ENCODE measurements around the gene TRAFD1. TPM values are rescaled to one million over a fixed set of nuclear protein-coding genes. Genes with fewer than 3 reads are reported as not detected.
"Not testable (repeated sequence)": the region's sequence is repeated elsewhere in the genome, so short reads cannot be mapped to it uniquely, and the experiment has no call there.

The TRAFD1 gene
- total and polyA plus RNA-seq, 2 donors (not counting 3 experiments of a cell fraction or from before 2014, with no cell fraction given) = 20.3 to 24.9 TPM

DNA sequence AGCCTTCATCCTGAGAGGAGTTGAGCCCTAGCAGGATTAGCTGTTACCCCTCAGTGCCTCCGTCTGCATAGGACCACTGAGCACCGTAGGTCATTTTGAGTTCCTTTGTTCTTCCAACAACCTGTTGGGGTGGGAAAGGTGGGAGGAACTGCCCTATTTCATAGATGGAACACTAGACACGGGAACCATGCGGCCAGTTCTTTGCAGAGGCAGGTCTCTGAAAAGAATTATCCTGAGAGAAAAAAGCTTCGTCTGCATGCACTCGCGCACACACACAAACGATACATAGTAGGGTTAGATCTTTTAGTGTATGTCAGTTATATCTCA, 28.5 kb downstream of the TRAFD1 start:
- H3K4me1 ChIP-seq (ENCODE audit: control insufficient read depth, extremely low read depth, insufficient read depth, low read length) = no peaks in the 10 kb centered on the region
- ChIA-PET CTCF (interaction anchor here (1.1 kb wide), 1 partner anchor 209 kb away, joined by 3 read pairs; no protein-coding TSS in a partner anchor), POLR2A (no interaction called here)
- H3K9me1 ChIP-seq (replicated peaks; ENCODE audit: control insufficient read depth, extremely low read depth, insufficient read depth, low read length) = no peaks in the 10 kb centered on the region
- H4K20me1 ChIP-seq (replicated peaks; ENCODE audit: control insufficient read depth, extremely low read depth, insufficient read depth, low read length) = no peaks in the 10 kb centered on the region
- peaks cover 12 to 21% of the 10 kb centered on the region in 2 experiments for H3K36me3 ChIP-seq (ENCODE audit: control insufficient read depth in 2 of 2, extremely low read depth in 1 of 2, insufficient read depth in 2 of 2, low read length in 2 of 2)
- no TSS peak for BruUV-seq (replicated peaks)
- TF ChIP-seq, protein P1, sequence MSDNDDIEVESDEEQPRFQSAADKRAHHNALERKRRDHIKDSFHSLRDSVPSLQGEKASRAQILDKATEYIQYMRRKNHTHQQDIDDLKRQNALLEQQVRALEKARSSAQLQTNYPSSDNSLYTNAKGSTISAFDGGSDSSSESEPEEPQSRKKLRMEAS (IDR thresholded peaks at IDR 0.05; ENCODE audit: insufficient read depth, insufficient read length) = no peak
- TF ChIP-seq JUN (IDR thresholded peaks at IDR 0.05; ENCODE audit: borderline replicate concordance, insufficient read depth, insufficient read length, low read depth) (no peak), MYC (IDR thresholded peaks at IDR 0.05; ENCODE audit: low read depth, low read length) (no peak), POLR2AphosphoS5 (IDR thresholded peaks at IDR 0.05; ENCODE audit: insufficient read depth, low read depth, low read length) (no peak), GATA2 (IDR thresholded peaks at IDR 0.05; ENCODE audit: insufficient read depth, insufficient read length, low read depth, low read length) (no peak), FOS (IDR thresholded peaks at IDR 0.05; ENCODE audit: borderline replicate concordance, insufficient read depth, low read length) (no peak), EZH2 (IDR thresholded peaks at IDR 0.05; ENCODE audit: borderline replicate concordance, low read depth, low read length, severe bottlenecking) (no peak)
- TF ChIP-seq, protein P2, sequence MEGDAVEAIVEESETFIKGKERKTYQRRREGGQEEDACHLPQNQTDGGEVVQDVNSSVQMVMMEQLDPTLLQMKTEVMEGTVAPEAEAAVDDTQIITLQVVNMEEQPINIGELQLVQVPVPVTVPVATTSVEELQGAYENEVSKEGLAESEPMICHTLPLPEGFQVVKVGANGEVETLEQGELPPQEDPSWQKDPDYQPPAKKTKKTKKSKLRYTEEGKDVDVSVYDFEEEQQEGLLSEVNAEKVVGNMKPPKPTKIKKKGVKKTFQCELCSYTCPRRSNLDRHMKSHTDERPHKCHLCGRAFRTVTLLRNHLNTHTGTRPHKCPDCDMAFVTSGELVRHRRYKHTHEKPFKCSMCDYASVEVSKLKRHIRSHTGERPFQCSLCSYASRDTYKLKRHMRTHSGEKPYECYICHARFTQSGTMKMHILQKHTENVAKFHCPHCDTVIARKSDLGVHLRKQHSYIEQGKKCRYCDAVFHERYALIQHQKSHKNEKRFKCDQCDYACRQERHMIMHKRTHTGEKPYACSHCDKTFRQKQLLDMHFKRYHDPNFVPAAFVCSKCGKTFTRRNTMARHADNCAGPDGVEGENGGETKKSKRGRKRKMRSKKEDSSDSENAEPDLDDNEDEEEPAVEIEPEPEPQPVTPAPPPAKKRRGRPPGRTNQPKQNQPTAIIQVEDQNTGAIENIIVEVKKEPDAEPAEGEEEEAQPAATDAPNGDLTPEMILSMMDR (IDR thresholded peaks at IDR 0.05; ENCODE audit: extremely low read depth in 1 of 2, insufficient read depth in 1 of 2, low read depth in 1 of 2, low read length in 2 of 2) = no peak
- DNase-seq (ENCODE audit: low read depth, low spot score) (no peak), FAIRE-seq (no peak)
- H2AFZ ChIP-seq (ENCODE audit: low read depth, low read length) = no peak overlapping the region
- dilution Hi-C loops (cut with MboI; ENCODE audit: extremely low pct_ligation_motif_present, low sequenced_read_pairs) = no loop called here
- H3K9me3 ChIP-seq (replicated peaks; ENCODE audit: control insufficient read depth, insufficient read depth, low read length) = no peaks in the 10 kb centered on the region
- H3K9ac ChIP-seq (replicated peaks; ENCODE audit: extremely low read depth, insufficient read depth, low read length) = no peak overlapping the region
- H3K27me3 ChIP-seq (ENCODE audit: control insufficient read depth in 2 of 2, insufficient read depth in 2 of 2, low read length in 2 of 2) = no peaks in the 10 kb centered on the region
- H3K4me2 ChIP-seq (ENCODE audit: insufficient read depth, low read length) = no peak overlapping the region
- no peak overlapping the region for H3K27ac ChIP-seq (ENCODE audit: insufficient read depth, low read depth, low read length)
- intact Hi-C loops (cut with micrococcal nuclease) = no loop called here
- H3K4me3 ChIP-seq (replicated peaks in 1 of 3; ENCODE audit: insufficient read depth in 1 of 3, low read depth in 1 of 3, low read length in 3 of 3) = no peak overlapping the region
- no peaks in the 10 kb centered on the region for H3K79me2 ChIP-seq (ENCODE audit: control insufficient read depth, insufficient read depth, low read length)

DNA sequence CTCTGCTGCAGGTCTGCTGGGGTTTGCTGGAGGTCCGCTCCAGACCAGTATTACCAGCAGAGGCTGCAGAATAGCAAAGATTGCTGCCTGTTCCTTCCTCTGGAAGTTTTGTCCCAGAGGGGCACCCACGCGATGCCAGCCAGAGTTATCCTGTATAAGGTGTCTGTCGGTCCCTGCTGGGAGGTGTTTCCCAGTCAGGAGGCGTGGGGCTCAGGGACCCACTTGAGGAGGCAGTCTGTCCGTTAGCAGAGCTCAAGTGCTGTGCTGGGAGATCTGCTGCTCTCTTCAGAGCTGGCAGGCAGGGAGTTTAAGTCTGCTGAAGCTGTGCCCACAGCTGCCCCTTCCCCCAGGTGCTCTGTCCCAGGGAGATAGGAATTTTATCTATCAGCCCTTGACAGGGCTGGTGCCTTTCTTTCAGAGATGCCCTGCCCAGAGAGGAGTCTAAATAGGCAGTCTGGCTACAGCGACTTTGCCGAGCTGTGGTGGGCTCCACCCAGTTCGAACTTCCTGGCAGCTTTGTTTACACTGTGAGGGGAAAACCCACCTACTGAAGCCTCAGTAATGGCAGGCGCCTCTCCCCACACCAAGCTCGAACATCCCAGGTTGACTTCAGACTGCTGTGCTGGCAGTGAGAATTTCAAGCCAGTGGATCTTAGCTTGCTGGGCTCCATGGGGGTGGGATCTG, 33.2 kb downstream of the TRAFD1 start:
- POLR2A ChIA-PET; intact Hi-C loops (cut with micrococcal nuclease); H3K27ac ChIP-seq (ENCODE audit: insufficient read depth, low read depth, low read length); H3K9ac ChIP-seq (replicated peaks; ENCODE audit: extremely low read depth, insufficient read depth, low read length); BruUV-seq (replicated peaks); H3K27me3 ChIP-seq (ENCODE audit: control insufficient read depth in 2 of 2, insufficient read depth in 2 of 2, low read length in 2 of 2); H3K4me1 ChIP-seq (ENCODE audit: control insufficient read depth, extremely low read depth, insufficient read depth, low read length); H2AFZ ChIP-seq (ENCODE audit: low read depth, low read length); H3K9me3 ChIP-seq (replicated peaks; ENCODE audit: control insufficient read depth, insufficient read depth, low read length); H4K20me1 ChIP-seq (replicated peaks; ENCODE audit: control insufficient read depth, extremely low read depth, insufficient read depth, low read length); dilution Hi-C loops (cut with MboI; ENCODE audit: extremely low pct_ligation_motif_present, low sequenced_read_pairs); CTCF ChIA-PET; H3K4me2 ChIP-seq (ENCODE audit: insufficient read depth, low read length); H3K4me3 ChIP-seq (replicated peaks in 1 of 3; ENCODE audit: insufficient read depth in 1 of 3, low read depth in 1 of 3, low read length in 3 of 3); H3K9me1 ChIP-seq (replicated peaks; ENCODE audit: control insufficient read depth, extremely low read depth, insufficient read depth, low read length); FAIRE-seq; H3K79me2 ChIP-seq (ENCODE audit: control insufficient read depth, insufficient read depth, low read length); DNase-seq (ENCODE audit: low read depth, low spot score): not testable (repeated sequence)
- H3K36me3 ChIP-seq (ENCODE audit: control insufficient read depth in 2 of 2, extremely low read depth in 1 of 2, insufficient read depth in 2 of 2, low read length in 2 of 2) = peaks cover 0 to 11% of the 10 kb centered on the region in 2 experiments
